Right lobe of liver (tissue), 4 donors: ENCODE data around the gene SH3BP4.

Experiments
- CTCF ChIP-seq, 4 donors: fragments of 200-600 bp in 3 of 4; fragments of 450-650 bp in 1 of 4; IDR thresholded peaks; one replicate each; pipeline versions ENCODE4 v1.5.1 to v1.8.0; 2016 to 2022; ENCODE audit warnings: antibody characterized with exemption in 4 of 4, mild to moderate bottlenecking in 2 of 4
- POLR2A ChIP-seq: fragments of 450-650 bp; IDR thresholded peaks from one replicate; pipeline ENCODE4 v1.6.1; 2017; ENCODE audit warnings: antibody characterized with exemption, mild to moderate bottlenecking
- donor health status: DM: no; HTN: no; CAD: no.
- donor health status: DM: no; HTN: no; CAD: no.
- donor health status: DM: no; HTN: yes; CAD: no.

GRCh38 chr2:235066895-235067294, 115.1 kb downstream of the SH3BP4 start:
- TF ChIP-seq CTCF (IDR thresholded peaks at IDR 0.05) (no peak), POLR2A (no peak)
